ENCODE results near the gene PLIN3.
"Not testable (repeated sequence)": the region's sequence is repeated elsewhere in the genome, so short reads cannot be mapped to it uniquely, and the experiment has no call there.

The PLIN3 gene

DNA sequence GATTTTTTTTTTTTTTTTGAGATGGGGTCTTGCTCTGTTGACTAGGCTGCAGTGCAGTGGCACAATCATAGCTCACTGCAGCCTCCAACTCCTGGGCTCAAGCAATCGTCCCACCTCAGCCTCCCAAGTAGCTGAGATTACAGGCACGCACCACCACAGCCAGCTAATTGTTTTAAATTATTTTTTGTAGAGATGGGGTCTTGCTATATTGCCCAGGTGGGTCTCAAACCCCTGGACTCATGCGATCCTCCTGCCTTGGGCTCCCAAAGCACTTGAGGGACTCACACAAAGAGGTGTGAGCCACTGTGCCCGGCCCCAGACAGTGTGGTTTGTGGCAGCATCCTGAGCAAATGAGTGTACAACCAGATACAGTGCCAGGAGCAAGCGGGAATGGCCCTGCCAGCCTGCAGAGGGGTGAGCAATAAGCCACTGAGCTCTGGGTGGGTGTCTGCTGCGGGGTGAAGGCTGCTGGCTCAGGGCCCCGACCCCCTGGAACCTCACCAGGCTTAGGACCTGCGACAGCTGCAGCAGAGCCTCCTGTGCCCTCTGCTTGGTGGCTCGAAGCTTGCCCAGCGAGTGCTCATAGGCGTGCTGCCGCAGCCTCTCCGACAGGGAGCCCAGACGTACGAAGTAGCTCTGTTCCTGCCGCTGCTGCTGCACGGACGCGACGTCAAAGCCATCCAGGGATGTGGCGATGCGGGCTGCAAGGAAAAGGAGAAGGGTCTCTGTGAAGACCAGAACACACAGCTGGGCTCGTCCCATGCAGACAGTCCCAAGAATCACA, 20.1 kb downstream of the PLIN3 start:
- DNase-seq: no peak

DNA sequence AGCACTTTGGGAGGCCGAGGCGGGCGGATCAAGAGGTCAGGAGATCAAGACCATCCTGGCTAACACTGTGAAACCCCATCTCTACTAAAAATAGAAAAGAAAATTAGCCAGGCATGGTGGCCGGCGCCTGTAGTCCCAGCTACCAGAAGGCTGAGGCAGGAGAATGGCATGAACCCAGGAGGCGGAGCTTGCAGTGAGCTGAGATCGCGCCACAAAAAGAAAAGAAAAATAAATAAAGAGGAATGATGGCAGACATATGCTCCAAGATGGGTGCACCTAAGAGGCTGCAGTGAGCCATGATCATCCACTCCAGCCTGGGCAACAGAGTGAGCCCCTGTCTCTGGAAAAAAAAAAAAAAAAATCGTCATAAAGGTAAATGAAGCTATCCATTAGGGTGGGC, 21.5 kb downstream of the PLIN3 start:
- DNase-seq: peak; percentile 60

DNA sequence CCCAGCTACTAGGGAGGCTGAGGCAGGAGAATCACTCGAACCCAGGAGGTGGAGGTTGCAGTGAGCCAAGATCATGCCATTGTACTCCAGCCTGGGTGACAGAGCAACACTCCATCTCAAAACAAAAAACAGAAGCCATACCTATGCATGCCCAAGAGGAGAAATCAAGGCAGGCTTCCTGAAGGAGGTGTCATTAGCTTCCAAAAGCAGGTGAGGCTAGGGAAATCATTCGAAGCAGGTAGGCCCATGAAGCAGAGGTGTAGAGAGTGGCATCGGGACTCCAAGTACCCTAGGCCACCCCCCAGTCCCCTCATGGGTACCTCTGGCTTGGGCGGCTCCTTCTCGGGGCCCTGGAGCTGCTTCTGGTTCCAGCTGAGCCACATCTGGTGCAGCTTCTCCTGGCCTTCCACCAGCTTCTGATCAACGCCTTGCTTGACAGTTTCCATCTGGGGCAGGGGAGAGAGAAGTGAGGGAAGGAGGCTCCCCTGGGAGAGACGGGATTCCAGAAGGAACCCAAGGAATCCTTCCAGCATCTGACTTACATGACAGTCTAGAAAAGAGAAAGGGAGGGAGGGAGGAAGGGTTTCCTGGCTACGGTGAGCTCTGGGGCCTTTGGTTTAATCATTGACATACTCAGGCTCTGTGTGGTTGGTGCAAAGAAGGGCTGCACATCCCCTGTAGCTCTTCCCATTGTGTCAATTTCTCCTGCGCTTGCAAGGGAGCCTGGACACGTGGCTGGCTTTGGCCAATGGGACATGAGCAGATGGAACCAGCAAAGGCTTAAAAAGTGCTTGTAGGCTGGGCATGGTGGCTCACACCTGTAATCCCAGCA, 22.9 kb downstream of the PLIN3 start:
- DNase-seq: peak; percentile 93

GRCh38 chr19:4843647-4843965, 23.9 kb downstream of the PLIN3 start:
- no peak for DNase-seq

- DNase-seq: no peak
These were observed 28.3 kb downstream of the PLIN3 start for GRCh38 chr19:4839192-4839591.

DNA sequence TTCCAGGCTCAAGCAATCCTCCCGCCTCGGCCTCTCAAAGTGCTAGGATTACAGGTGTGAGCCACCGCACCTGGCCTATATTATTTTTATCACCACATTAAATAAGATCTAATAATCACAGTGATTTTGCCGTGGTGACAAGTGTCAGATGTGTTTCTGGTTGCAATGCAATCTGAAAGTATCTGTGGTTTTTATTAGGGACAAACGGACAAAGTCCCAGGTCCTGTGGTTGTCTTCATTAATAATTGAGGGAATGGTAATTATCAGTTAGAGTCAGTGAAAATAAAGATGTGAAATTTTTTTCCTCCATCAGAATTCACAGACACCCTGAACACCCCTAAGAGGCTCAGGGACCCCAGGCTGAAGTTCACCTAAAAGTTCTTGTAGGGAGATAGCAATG, 34.7 kb downstream of the PLIN3 start:
- no peak for DNase-seq

DNA sequence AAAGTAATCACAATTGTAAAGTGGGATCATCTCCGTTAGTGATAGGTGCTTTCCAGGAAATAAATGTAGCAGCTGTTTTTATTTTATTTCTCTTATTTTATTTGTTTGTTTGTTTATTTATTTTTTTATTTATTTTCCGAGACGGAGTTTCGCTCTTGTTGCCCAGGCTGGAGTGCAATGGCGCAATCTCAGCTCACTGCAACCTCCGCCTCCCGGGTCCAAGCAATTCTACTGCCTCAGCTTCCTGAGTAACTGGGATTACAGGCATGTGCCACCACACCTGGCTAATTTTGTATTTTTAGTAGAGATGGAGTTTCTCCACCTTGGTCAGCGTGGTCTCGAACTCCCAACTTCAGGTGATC, 35.5 kb downstream of the PLIN3 start:
- not testable (repeated sequence) for DNase-seq

DNA sequence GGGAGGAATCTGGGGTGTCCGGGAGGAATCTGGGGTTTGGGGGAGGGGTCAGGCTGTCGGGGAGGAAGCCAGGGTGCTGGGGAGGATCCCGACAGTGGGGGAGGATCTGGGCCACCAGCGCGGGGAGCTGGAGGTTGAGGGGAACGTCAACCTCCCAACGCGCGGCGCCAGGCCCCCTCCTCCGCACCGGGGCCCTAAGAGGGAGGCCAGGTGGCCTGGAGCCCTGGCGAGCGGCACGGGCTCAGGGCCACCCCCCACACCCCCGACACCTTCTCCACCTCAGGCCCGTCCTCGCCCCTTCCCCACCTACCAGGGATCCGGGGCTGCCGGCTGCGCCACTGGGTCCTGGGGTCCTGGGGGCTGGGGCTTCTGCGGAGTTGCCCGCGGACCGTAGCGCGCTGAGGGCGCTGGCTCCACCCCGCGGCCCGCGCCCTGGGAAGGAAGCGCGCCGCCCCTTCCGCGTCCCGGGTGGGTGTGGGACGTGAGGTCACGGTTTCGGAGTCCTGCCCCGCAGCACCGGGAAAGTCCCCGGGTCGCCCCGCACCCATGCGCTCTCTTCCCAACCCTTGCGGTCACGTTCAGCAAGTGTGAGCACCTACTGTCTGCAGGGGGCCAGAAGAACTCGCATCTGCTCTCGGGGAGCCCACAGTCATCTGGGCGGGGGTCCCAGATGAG, 36.0 kb downstream of the PLIN3 start, which contains the start of gene TICAM1:
Gene TICAM1, minus strand, starts transcription at position 409 of the 675 bp plus-strand sequence. CDS start 13,335 bp downstream, outside the sequence.
- peak; percentile 61 for DNase-seq

DNA sequence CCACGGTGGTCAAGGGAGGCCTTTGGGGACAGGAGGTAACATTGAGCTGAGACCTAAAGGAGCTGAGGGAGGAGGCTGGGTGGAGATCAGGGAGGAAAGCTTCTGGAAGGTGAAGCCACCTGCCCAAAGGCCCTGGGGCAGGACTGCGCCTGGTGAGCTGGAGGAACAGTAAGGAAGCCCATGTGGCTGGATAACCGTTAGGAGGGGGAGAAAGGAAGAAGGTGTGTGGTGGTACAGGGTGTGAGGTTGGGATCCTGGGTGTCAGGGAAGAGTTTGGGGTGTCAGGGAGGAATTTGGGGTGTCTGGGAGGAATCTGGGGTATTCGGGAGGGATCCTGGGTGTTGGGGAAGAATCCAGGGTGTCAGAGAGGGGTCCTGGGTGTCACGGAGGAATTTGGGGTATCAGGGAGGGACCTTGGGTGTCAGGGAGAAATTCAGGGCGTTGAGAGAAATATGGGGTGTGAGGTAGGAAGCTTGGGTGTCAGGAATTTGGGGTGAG, 36.6 kb downstream of the PLIN3 start:
- DNase-seq: no peak

DNA sequence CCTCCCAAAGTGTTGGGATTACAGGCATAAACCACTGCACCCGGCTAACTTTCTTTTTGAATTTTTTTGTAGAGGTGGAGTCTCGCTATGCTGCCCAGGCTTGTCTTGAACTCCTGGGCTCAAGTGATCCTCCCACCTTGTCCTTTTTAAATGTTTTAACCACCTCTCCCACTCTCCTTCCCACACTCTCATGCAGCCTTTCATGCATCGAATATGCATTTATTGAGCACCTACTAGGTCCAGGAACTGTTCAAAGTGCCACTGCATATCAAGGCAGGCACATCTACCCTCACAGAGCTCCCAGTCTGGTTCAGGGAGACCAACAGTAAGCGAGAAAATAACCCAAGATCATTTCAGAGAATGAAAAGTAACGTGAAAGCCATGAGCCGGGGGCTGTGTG, 37.1 kb downstream of the PLIN3 start:
- no peak for DNase-seq

- no peak for DNase-seq
These were observed 38.3 kb downstream of the PLIN3 start for GRCh38 chr19:4829001-4829712.

DNA sequence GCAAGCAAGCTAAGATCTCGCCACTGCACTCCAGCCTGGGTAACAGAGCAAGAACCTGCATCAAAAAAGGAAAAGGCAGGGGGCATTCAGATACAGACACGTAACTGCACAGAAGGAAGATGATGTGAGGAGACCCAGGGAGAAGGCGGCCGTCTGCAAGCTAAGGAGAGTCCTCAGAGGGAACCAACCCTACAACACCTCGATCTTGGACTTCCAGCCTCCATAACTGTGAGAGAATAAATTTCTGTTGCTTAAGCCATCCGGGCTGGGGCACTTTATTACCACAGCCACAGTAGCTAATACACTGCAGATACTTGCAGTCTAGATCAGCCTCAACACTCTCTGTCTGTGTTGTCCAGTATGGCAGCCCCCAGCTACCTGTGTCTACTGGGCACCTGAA, 43.9 kb downstream of the PLIN3 start:
- no peak for DNase-seq

DNA sequence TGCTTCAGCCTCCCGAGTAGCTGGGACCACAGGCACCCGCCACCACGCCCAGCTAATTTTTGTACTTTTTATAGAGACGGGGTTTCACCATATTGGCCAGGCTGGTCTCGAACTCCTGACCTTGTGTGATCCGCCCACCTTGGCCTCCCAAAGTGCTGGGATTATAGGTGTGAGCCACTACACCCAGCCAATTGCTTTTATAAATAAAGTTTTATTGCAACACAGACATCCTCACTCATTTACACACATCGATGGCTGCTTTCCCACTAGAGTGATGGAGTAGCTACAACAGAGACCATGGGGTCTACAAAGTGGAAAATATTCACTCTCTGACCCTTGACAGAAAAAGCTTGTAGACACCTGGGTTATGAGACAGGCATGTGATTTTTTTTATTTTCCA, 45.1 kb downstream of the PLIN3 start:
- not testable (repeated sequence) for DNase-seq

GRCh38 chr19:4821265-4821664, 46.2 kb downstream of the PLIN3 start:
- DNase-seq: no peak

DNA sequence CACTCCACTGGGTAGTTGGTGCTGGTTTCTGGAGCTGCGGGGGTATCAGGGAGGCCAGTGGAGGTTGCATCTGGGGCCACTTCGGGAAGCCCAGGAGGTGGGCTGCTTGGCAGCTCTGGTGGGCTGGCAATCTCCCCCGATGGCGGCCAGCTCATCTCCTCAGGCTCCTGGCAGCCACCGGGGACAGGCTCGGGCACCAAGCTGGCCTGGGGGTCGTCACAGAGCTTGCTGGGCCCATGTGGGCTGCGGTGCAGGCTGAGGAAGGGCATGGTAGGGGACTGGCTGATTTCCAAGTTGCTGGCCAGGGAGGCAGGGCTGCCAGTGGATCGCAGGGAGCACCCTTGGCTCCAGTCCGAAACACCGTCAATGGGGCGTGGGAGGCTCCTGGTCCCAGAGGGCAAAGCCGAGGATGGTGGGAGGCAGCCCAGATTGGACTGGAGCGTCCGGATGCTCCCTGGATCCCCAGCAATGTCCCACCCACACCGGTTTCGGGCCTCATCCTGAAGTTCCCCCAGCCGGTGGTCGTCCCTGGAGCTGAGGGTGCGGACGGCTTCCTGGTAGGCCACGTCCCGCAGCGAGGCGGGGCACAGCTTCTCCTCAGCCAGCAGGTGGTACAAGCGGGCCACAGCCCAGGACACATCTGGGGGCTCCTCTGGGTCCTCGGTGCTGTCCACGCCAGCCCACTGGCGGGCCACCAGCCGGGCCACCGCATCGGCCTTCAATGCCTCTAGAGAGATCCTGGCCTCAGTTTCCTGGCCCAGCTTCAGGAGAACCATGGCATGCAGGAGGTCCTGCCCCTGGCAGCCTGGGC, 49.8 kb downstream of the PLIN3 start:
- no peak for DNase-seq

- no peak for DNase-seq
These were observed 50.6 kb downstream of the PLIN3 start for GRCh38 chr19:4816950-4817278.

GRCh38 chr19:4816202-4816949, 51.1 kb downstream of the PLIN3 start:
- no peak for DNase-seq

DNA sequence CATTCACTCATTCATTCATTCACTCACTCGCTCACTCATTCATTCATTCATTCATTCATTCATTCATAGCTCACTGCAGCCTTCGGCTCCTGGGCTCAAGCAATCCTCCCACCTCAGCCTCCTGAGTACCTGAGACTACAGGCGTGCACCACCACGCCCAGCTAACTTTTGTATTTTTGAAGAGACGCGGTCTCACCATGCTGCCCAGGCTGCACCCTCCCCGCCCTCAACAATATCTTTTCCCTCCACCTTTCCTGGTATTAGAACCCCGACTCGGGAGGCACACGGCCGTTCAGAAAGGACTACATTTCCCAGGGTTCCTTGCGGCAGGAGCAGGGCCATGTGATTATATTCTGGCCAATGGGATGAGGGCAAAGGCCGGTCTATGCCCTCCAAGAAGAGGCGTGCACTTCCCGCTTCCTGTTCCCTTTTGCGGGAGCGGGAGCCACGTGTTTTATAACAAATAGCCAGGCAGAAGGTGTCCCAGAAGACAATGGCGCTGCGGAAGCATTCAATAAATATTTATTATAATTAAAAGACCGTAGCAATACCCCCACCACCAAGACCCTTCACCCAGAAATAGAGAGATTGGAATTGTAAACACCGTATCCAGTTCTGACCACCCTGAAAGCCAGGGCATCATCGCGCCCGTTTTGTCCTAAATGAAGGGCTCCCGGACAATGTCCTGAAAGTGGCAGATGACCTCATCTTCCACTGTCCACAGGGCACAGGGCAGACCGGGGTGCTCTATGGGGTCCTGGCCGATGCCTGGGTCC, 51.9 kb downstream of the PLIN3 start:
- peak; percentile 94 for DNase-seq

GRCh38 chr19:4814625-4815425, 52.6 kb downstream of the PLIN3 start:
- peak; percentile 88 for DNase-seq

All from fibroblast of skin of scalp (primary cell).